Measurements from ENCODE around the gene MEF2D.

The MEF2D gene

DNA sequence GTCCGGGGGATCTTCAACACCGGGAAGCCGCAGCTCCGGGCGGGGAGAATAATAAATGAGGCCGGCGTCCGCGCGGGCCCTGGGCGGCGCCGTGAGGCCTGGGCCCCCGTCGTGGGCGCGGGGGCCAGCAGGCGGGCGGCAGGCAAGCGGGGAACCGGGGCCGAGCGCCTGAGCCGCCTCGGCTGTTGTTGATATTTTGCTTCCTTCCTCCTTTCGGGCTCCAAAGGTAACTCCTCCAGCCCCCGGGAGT lies at the start of gene MEF2D:
Gene MEF2D, minus strand, starts transcription at position 233 of the 250 bp plus-strand sequence. CDS start 17,483 bp downstream, outside the sequence.
- FAIRE-seq, result no peak

DNA sequence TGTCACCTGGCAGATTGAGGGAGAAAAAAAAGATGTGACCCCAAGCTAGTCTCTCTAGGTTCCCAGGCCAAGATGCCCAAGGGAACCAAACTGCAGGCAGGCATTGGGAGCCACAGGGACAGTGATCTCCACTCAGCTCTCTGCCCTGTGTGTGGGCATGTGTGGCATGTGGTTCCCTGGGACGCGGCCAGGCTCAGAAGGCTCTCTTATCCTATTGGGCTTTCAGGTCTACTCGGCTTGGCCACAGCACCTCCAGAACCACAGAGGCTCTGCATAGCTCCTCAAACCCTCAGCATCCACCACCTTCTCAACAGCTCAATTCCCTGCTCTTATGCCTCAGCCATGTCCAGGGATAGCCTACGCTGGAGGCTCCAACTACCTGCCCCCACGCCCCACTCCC lies 49.8 kb upstream of the MEF2D start:
- FAIRE-seq, result no peak
- no peak for DNase-seq (ENCODE audit: low spot score)

More for the DNA sequence above, at the start of gene MEF2D:
- no peak for DNase-seq (ENCODE audit: low spot score)

DNA sequence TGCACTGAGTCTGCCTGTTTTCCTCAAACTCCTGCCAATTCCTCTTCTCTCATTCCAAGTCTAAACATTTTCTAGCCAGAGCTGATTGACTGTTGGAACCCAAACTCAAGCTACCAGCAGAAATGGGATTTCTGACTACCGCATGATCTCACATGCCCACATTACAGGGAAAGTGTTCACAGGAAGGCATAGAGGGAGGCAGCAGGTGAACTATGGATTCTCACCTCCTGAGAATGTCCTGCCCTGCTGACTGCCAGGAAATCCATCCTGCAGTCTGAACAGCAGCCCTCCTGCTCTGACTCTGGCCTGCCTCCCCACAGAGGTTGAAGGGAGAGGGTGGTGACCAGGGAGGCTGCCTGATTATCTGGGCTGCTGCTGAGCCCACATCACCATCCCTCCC lies 49.3 kb upstream of the MEF2D start:
- no peak for FAIRE-seq

DNA sequence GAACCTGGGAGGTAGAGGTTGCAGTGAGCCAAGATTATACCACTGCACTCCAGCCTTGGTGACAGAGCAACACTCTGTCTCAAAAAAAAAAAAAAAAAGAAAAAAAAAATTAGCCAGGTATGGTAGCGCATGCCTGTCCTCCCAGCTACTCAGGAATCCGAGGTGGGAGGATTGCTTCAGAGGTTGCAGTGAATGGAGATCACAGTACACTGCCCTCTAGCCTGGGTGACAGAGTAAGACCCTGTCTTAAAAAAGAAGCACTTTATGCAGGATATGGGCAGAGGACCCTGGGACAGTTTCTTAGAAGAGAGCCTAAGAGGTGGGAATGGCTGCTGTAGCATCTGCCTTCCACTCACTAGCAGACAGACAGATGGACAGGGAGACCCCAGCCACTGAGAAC lies 48.8 kb upstream of the MEF2D start:
- FAIRE-seq (no peak), DNase-seq (ENCODE audit: low spot score) (no peak)

More for the DNA sequence above, 49.3 kb upstream of the MEF2D start:
- DNase-seq (ENCODE audit: low spot score), result no peak

DNA sequence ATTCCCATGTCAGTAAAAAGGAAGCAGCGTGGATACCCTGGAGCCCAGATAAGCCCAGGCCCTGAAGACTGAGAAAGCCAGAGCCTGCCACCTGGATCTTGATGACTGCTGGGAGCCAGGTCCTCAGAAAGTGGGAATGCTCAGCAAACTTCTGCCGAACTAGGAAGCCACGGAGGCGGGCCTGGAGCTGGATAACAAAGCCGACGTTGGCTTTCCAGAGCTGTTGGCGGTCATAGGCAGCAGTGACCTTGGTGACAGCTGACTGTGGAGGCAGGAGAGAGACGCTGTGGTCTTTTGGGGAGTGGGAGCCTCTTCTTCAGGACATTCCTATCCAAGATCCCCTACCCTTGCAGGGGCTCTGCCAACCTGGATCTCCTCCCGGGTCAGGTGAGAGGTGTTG lies 47.4 kb upstream of the MEF2D start:
- DNase-seq (ENCODE audit: low spot score) (no peak), FAIRE-seq (no peak)

DNA sequence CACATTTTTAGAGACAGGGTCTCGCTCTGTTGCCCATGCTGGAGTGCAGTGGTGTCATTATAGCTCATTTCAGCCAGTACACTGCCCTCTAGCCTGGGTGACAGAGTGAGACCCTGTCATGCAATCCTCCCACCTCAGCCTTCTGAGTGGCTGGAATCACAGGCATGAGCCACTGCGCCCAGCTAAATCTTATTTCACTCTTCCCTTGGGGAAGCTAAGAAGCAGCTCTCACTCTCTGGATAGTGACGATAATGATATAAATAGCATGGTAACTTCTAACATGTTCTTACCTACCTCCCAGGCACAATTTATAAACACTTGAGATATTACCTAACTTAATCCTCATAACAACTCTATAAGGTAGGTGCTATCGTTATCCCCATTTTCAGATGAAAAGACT lies 46.9 kb upstream of the MEF2D start:
- DNase-seq (ENCODE audit: low spot score), result no peak
- no peak for FAIRE-seq

DNA sequence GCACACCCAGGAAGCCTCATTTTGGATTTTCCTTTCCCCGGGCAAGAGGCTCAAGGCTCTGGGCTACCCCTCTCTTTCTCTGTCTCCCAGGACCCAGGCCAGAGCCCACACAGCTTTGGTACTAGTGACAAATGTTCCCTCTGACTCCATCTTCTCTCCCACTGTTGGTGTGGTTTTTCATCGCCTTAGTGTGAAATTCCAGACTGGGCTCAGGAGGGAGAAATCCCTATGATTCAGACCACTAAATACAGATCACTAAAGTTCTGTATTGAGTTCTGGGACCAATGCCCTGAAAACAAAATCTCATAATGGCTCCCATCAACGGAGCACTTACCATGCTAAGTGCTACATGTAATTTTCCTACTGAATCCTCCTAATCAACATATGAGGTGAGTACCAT lies 45.7 kb upstream of the MEF2D start:
- FAIRE-seq (no peak), DNase-seq (ENCODE audit: low spot score) (no peak)

DNA sequence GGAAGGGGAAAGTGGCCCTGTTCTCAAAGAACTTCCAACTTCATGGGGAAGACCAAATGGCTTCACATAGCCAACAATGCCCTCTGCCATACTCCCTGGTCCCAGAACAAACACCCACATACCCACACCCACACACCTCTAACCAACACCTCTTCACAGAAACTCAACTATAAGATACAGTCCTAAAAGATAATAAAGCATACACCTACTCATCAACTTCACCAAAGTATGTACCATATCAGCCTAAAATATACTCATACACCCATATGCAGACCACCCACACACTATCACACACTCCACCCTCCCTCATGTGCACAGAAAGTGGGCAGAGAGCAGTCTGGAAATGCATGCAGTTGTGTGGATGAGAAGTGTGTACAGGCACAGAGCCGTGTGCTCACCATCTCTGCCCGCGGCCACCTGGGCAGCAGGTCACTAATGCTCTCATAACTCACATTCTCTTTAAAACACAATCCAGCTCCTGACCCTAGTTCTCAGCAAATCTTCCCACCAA lies 44.1 kb upstream of the MEF2D start:
- FAIRE-seq (no peak), DNase-seq (ENCODE audit: low spot score) (no peak)

DNA sequence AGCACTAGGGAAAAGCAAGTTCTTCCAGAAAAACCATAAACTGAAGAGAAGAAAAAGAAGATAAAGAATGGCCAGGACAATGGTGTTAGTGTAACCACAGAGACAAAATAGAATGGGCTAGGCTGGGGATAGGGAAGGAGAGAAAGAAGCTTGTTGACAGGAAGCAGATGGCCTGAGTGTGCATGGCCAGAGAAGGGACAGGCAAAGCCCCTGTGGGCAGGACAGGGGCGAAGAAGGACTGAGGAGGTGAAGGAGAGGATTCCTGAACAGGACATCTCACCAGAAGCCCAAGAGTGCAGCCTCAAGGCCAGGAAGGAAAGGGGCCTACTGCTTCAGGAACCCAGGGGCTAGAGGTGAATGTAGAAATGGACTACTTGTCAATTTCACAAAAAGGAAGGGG lies 42.5 kb upstream of the MEF2D start:
- DNase-seq (ENCODE audit: low spot score) (no peak), FAIRE-seq (no peak)

DNA sequence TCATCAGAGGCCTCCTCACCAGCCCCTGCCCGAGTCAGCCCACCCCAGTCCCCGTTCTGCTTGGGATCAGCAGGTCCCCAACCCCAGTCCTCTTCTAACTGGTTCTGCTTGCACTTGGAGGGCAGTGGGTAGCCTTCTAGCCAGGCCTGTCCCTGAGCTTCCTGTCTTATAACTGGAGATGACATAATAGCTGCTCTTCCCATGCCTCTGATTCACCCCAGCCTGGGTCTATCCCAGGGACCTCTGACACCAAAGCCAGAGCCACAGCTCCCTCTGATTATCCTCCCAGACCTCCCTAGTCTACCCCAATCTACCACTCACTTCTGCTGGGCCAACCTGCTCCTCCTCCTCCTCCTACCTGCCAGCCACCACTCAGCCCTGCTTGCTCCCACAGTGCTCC lies 40.4 kb upstream of the MEF2D start:
- DNase-seq (ENCODE audit: low spot score) (no peak), FAIRE-seq (no peak)

DNA sequence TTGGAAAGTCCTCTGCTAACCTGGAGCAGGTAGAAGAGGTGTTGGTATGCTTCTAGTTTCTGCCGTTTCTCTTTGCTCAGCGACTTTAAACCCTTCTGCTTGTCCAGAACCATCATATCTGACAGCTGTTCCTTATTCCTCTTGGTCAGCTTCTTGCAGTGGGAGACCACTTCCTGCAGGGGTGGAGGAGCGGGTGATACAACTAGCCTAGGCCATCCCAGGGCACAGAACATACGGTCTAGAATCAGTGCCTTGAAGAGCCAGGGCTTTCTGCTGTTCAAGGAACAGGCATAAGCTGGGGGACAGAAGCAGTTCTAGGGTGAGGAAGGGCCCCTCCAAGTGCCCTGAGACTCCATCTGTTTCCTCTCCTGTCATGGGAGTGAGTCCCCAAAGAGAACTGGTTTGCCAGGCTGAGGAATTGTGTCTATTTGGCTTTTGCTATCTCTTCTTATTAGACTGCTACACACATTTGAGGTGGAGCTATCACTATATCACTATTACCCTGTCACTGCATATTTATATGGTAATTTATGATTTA lies 39.3 kb upstream of the MEF2D start:
- FAIRE-seq, result no peak
- DNase-seq (ENCODE audit: low spot score), result no peak

DNA sequence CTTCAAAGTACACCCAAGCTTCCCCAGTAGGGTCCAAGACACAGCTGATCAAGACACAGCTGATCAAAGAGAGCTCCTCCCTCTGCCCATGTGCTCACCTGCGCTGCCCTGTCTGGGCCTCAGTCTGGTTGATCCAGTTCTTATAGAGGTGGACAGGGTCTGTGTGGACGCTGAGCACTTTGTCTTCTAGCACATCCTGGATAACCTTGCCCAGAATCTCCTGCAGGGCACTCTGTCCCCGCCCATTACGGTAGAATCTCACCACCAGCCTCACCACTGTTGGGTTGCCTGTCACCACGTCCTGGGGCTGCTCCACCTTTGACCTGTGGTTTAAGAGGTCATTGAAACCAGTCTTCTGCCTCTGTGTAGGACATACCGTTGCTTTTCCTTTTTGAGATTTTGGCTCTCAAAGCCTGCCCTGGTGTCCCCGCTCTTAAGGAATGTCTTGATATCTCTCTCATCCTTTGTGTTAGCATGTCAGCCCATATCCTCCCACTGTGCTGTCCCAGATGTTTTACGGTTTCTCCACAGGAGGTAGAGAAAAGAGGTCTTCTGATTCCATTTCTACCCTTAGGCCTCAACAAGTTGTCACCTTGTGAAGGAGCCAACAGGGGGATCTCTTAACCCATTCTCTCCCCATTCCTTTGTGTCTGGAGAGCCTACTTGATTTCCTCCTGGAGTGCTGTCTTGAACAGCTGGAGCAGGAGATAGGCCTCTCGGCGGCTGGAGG lies 38.3 kb upstream of the MEF2D start:
- no peak for DNase-seq (ENCODE audit: low spot score)
- FAIRE-seq, result no peak

DNA sequence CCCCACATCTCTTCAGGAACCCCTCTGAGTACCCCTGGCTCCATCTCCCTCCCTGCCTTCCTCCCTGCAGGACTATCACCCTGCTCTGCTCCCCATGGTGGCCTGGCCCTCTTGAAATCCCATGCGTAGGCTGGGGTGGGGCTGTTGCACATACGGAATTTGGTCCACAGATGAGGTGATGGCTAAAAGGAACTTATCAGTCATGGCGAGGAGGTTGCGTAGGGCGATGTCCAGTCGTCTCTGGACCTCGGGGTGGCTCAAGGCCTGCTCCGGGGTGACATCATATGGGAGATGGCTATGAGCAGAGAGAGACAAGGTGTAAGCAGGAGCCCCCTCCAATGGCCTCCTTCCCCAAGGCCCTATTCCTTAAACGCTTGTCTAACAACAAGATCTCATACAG lies 36.5 kb upstream of the MEF2D start:
- DNase-seq (ENCODE audit: low spot score) (no peak), FAIRE-seq (no peak)

DNA sequence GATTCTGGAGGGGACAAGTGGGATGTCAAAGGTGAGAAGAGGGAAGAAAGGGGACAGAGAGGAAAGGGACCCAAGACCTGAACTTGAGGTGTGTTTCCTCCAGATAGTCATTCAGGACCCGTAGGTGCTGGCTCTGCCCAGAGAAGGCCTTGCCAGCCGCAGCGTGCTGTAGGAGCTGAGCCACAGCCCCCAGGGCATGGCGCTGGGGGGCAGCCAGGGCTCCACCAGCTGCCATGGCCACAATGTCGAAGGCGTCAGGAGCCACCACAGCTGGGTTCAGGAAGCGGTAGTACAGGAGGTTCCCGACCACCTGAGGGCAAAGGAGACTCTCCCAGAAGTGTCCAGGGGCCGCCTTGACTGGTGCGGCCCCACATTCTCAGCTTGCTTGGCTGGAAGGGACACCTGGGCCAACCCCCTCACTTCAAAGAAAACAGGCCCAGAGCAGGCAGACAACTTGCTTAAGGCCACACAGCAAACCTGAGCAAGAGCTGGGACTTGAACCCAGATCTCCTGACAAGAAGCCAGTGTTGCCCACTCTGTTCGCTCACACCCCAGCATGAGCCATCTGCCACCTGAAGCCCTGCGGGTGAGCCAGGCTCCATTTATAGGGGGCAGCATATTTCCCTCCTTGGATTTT lies 34.0 kb upstream of the MEF2D start:
- FAIRE-seq (no peak), DNase-seq (ENCODE audit: low spot score) (no peak)

DNA sequence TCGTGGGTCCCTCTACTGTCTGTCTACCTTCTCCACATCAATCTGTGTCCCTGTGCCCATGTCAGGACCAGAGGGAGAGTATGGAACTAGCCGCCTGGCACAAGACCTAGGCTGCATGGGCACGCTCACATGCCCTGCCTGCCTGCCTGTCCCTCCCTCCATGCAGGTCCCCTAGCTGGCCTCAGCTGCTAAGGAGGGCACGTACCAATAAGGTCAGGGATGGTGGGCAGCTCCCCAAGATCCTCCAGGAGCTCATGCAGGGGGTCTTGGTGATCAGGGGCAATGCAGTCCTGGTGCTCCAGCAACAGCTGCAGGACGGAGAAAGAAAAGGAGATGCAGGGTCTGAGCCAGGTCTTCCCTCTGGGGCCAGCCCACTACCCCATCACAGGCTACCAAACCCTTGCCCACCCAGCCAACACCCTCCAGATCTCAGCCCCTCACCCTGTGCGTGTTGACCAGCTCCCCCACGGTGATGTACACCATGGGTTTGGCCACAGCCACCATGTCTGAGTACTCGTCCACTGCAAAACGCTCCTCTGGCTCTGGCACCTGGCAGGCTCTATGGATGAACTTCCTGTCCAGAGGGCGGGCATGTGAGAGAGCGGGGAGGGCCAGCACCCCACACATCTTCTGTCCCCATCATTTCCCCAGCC lies 33.1 kb upstream of the MEF2D start:
- DNase-seq (ENCODE audit: low spot score) (no peak), FAIRE-seq (no peak)

DNA sequence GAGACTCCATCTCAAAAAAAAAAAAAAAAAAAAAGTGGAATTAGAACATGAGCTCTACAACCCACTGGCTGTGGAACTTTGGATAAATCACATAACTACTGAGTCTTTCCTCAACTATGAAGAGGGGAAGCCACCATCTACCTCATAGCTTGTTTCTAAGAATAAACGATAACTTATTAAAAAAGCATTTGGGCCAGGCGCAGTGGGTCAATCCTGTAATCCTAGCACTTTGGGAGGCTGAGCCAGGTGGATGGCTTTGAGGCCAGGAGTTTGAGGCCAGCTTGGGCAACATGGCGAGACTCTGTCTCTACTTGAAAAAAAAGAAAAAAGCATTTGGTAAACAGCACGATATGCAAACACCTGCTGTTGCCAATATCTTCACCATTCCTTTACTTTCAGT lies 31.8 kb upstream of the MEF2D start:
- FAIRE-seq (no peak), DNase-seq (ENCODE audit: low spot score) (no peak)

DNA sequence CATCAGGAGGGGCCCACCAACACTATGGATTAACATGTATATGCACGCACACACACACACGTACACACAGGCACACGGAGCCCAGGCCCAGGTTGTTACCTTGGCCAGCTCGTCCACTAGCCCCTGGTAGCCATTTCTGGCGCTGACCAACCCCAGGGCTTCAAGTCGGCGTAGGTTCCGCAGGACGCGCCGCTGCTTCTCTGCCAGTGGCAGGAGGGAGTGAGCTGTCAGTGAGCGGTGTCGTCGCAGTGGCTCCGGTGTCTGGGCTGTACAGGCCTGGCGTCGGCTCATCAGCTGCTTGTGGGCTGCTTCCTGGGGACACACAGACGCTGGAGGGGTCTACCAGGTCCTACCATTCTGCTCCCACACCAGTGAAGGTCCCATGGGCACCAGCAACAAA lies 29.4 kb upstream of the MEF2D start:
- no peak for FAIRE-seq

DNA sequence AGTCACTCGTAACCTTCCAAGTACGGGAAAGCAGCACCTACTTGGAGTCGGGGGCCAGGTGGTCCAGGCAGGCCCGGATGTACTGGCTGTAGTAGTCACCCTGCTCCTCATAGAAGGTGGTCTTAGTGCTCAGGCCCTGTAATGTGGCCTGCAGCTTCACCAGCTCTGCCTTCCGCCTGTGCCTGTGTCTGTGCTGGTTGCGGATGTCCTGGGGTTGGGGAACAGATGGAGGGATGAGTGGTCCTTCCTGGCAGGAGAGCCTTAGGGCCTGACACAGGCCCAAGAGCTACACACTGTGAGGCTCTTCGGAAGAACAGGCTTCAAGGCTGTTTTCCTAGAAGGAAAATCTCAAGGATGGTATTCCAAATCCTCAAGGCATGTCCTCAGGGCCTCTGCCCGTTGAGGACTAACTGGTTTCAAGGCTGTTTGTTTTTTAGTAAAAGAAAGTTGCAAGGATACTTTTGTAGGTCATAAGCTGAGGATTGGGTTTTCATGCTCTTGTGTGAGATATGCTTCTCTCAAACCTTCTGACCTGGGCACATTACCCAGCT lies 28.4 kb upstream of the MEF2D start:
- FAIRE-seq (no peak), DNase-seq (ENCODE audit: low spot score) (no peak)

More for the DNA sequence above, 29.4 kb upstream of the MEF2D start:
- no peak for DNase-seq (ENCODE audit: low spot score)

DNA sequence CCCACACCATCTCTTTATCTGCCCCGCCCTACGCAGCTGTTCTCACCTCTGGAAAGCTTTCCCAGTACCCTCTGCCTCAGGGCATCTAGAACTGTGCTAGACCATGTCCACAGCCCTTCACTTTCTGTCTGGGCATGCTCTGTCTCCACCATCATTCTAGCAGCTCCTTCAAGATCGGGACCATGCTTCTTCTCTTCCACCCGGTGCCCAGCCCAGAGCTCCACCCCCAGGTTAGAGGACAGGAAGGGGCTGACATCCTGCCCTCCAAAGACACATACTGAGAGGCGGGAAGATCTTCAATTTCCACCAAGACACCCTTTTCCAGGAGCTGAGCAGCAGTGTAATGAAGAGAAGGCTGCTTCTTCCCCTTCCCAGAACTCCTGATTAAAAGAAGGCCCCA lies 27.7 kb upstream of the MEF2D start:
- FAIRE-seq (no peak), DNase-seq (ENCODE audit: low spot score) (no peak)

DNA sequence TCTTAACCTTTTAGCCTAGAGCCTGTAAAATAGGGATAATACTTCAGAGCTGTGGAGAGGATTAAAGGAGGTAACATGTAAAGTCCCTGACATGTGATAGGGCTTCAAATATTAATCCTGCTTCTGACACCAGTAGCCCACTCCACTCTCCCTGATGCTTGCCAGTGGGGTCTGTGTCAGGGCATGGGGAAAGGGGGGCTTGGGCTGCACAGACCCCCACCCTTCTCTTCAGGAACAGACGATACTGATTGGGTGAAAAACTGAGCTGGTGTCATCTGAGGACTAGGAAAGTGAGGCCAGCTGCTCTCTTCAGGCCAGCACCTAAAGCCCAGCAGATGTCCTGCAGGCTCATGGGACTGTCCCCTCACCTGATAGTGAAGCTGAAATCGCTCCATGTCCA lies 27.0 kb upstream of the MEF2D start:
- DNase-seq (ENCODE audit: low spot score) (no peak), FAIRE-seq (no peak)

DNA sequence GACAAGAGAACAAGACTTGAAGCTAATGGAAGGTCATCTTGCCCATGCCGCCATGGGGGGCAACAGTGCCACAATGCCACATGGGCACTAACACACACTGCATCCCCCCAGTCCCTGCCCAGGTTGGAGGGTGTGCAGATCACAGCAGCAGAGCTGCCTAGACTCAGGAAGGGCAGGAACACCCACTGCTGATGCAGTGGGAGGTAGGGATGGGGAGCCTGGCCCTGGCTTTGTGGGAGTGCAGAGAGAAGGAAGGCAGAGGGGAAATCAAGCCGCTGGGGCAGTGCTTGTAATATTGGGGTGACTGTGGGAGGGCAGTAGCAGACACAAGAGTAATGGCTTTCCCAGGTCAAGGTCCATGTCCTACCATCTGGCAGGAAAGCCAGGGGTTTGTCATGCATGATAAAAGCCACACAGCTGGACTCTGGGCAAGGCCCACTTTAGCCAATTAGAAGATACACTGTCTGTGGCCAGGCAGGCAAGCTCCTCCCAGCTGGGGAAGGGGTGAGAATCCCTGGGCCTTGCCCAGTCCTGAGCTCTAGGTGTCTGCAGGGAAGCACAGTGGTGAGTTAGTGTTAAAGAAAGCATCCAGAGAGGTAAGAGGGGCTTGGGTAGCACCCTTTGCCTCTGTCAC lies 25.4 kb upstream of the MEF2D start:
- FAIRE-seq (no peak), DNase-seq (ENCODE audit: low spot score) (no peak)

DNA sequence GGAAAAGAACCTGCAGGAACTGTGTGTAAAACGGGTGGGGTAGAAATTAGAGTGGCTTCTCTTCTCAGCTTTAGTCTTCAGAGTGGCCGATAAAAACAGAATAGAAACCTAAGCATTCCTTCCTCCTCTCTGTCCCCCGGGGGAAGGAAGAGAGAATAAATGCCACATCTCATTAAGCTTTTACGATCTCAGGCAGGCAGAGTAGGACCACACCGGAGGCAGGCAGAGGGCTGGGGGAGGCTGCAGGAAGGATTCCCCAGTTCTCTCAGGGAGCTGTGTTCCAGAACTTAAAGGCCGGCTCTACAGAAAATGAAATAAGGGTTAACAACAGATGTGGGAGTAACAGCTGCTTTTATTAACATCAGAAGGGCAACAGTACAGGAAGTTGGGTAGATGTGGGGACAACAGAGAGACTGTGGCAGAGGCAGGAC lies 24.5 kb upstream of the MEF2D start:
- FAIRE-seq, result no peak
- DNase-seq (ENCODE audit: low spot score), result no peak
